ENCODE results near the gene MYL5.

The MYL5 gene

DNA sequence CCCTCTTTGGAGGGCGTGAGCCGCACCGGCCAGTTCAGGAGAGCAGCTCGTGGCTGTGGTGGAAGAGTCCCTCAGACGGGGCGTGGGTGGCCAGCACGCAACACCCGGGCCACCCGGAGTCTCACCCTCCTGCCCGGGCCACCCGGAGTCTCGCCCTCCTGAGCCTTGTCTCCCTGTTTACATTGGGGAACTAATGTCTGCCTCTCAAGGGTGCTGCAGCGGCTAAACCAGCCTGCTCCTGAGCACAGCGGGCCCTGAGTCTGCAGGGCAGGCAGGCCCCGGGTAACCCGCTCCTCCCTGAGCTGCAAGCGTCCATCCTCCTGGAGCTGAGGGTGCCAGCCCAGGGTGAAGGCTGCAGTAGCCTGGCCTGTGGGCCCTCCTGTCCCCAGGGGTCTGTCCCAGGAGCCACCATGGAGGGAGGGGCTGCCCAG lies 46.0 kb upstream of the MYL5 start:
- H3K4me3 ChIP-seq (ENCODE audit: low read depth, low read length) = no peak overlapping the region
- TF ChIP-seq, protein P1, sequence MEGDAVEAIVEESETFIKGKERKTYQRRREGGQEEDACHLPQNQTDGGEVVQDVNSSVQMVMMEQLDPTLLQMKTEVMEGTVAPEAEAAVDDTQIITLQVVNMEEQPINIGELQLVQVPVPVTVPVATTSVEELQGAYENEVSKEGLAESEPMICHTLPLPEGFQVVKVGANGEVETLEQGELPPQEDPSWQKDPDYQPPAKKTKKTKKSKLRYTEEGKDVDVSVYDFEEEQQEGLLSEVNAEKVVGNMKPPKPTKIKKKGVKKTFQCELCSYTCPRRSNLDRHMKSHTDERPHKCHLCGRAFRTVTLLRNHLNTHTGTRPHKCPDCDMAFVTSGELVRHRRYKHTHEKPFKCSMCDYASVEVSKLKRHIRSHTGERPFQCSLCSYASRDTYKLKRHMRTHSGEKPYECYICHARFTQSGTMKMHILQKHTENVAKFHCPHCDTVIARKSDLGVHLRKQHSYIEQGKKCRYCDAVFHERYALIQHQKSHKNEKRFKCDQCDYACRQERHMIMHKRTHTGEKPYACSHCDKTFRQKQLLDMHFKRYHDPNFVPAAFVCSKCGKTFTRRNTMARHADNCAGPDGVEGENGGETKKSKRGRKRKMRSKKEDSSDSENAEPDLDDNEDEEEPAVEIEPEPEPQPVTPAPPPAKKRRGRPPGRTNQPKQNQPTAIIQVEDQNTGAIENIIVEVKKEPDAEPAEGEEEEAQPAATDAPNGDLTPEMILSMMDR (IDR thresholded peaks at IDR 0.05; ENCODE audit: borderline replicate concordance, insufficient read depth, low read depth, low read length) = no peak

DNA sequence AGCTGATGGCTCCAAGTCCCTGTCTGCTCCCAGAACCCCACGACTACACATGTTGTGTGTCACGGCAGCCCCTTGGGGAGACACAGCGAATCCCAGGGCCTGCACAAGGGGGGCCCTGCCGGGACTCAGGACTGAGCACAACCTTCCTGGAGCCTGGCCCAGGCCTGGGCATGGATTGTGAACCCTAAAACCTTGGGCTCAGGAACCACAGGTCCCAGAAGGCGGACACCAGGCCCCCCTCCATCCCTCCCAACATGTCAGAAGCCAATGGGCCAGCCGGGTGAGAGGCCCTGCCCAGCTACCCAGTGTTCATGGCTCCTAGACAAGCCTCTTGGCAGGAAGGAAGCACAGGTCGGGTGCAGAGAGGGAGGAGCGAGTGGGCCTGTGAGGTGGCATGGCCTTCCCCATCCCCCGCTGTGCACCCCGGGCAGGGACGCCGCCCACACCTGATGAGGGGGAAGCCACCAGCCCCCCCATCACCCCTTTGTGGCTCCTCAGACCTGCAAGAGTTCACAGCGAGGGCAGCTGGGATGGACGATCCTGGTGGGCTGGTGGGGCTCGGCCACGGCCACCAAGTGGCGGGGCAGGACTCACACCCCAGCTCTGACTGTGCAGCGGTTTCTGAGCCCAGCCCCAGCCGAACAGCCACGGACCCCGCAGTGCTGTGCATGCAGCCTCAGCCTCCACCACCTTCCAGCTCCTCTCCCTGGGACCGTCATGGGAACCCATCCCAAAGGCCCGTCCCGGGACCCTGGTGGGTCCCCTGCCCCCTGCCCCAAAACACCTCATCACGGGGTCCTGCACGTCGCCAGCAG lies 45.3 kb upstream of the MYL5 start:
- TF ChIP-seq, protein P1 (IDR thresholded peaks at IDR 0.05; ENCODE audit: borderline replicate concordance, insufficient read depth, low read depth, low read length) = no peak

DNA sequence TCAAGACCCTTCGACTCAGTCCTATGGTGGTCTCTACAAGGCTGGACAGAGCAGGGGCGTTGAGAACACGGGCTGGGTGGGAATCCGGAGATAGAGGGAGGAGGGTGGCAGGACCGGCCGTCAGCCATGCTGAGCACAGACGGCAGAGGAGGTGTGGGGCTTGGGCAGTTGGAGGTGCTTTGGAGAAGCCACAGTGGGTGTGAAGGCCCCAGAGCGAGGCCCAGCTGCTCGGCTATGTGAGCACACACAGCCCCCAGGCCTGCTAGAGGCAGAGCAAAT lies 44.8 kb upstream of the MYL5 start:
- no peak overlapping the region for H3K4me3 ChIP-seq (ENCODE audit: low read depth, low read length)
- TF ChIP-seq, protein P1 (IDR thresholded peaks at IDR 0.05; ENCODE audit: borderline replicate concordance, insufficient read depth, low read depth, low read length) = no peak

More for the DNA sequence above, 45.3 kb upstream of the MYL5 start:
- H3K4me3 ChIP-seq (ENCODE audit: low read depth, low read length) = no peak overlapping the region

- TF ChIP-seq, protein P1 (IDR thresholded peaks at IDR 0.05; ENCODE audit: borderline replicate concordance, insufficient read depth, low read depth, low read length) = no peak
- H3K4me3 ChIP-seq (ENCODE audit: low read depth, low read length) = no peak overlapping the region
Measured at GRCh38 chr4:629915-630641, 44.3 kb upstream of the MYL5 start.

DNA sequence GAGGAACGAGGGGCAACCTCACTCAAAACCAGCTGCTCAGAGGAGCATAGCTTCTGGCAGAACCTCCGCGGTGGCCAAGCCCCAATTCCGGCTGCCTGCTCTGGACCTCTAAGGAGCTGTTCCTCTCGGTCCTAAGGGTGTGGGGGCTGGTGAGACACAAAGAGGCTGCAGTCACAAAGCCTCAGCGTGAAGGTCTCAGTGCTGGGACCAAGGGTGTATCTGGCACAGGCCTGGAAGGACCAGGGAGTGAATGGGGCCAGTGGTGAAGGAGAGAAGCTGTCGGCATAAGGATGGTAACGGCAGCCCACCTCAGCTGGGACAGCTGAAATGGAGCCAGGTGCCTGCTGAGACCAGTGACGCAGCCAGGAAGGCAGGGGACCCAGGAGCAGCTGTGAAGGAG lies 43.7 kb upstream of the MYL5 start:
- H3K4me3 ChIP-seq (ENCODE audit: low read depth, low read length) = no peak overlapping the region
- TF ChIP-seq, protein P1 (IDR thresholded peaks at IDR 0.05; ENCODE audit: borderline replicate concordance, insufficient read depth, low read depth, low read length) = no peak

- H3K4me3 ChIP-seq (ENCODE audit: low read depth, low read length) = no peak overlapping the region
- TF ChIP-seq, protein P1 (IDR thresholded peaks at IDR 0.05; ENCODE audit: borderline replicate concordance, insufficient read depth, low read depth, low read length) = no peak
Measured at GRCh38 chr4:632196-632790, 42.0 kb upstream of the MYL5 start.
